Measurements from ENCODE around the gene CYB5A. TPM values are rescaled to one million over a fixed set of nuclear protein-coding genes. Genes with fewer than 3 reads are reported as not detected.

The CYB5A gene
- total and polyA plus RNA-seq, 8 donors, result 238 to 508 (median 259) TPM

- no peak for TF ChIP-seq CTCF (IDR thresholded peaks at IDR 0.05)
- H3K9me3 ChIP-seq, result no peaks in the 10 kb centered on the region
- H3K27me3 ChIP-seq, result no peaks in the 10 kb centered on the region
- no peak for DNase-seq
- no peak overlapping the region for H3K4me3 ChIP-seq
- no peak overlapping the region for H3K27ac ChIP-seq
- H3K4me1 ChIP-seq, result no peaks in the 10 kb centered on the region
- ATAC-seq, result no peak
- H3K36me3 ChIP-seq, result no peaks in the 10 kb centered on the region
- intact Hi-C loops (cut with DNase I), result no loop called here
Measured at GRCh38 chr18:74213429-74213828, 78.3 kb downstream of the CYB5A start.

GRCh38 chr18:74204526-74205152, 87.1 kb downstream of the CYB5A start:
- DNase-seq (no peak), ATAC-seq (no peak)
- Histone ChIP-seq H3K27ac (no peak overlapping the region), H3K27me3 (no peaks in the 10 kb centered on the region), H3K9me3 (no peaks in the 10 kb centered on the region), H3K36me3 (no peaks in the 10 kb centered on the region), H3K4me3 (no peak overlapping the region), H3K4me1 (peaks cover 0 to 7% of the 10 kb centered on the region in 2 donors)
- intact Hi-C loops (cut with DNase I), result no loop called here
- TF ChIP-seq CTCF (IDR thresholded peaks at IDR 0.05), result no peak

- TF ChIP-seq CTCF (IDR thresholded peaks at IDR 0.05), result no peak
- Histone ChIP-seq H3K4me1 (peaks cover 0 to 7% of the 10 kb centered on the region in 2 donors), H3K9me3 (no peaks in the 10 kb centered on the region), H3K27ac (no peak overlapping the region), H3K4me3 (no peak overlapping the region), H3K36me3 (no peaks in the 10 kb centered on the region), H3K27me3 (no peaks in the 10 kb centered on the region)
- DNase-seq (no peak), ATAC-seq (no peak)
- intact Hi-C loops (cut with DNase I), result no loop called here
Measured at GRCh38 chr18:74203811-74204210, 88.0 kb downstream of the CYB5A start.

Other genes starting within 250 kb of the CYB5A start
- 1 to 10 TPM; 1.1 to 2.4 TPM for gene FBXO15, start 144.1 kb downstream of the CYB5A start, total RNA-seq
- 1 to 10 TPM; 1.8 to 5.0 (median 3.6) TPM for gene FBXO15, start 144.1 kb downstream of the CYB5A start, polyA plus RNA-seq (ENCODE audit: insufficient read length in 6 of 6)
- 10 to 100 TPM; 22.1 to 35.1 TPM for gene TIMM21, start 143.4 kb downstream of the CYB5A start, total RNA-seq
- 10 to 100 TPM; 45.1 to 54.3 (median 48.5) TPM for gene TIMM21, start 143.4 kb downstream of the CYB5A start, polyA plus RNA-seq (ENCODE audit: insufficient read length in 6 of 6)
- under 1 TPM; 0.16 to 0.26 TPM for gene C18orf63, start 23.9 kb upstream of the CYB5A start, total RNA-seq
- not detected for gene C18orf63, start 23.9 kb upstream of the CYB5A start, polyA plus RNA-seq (ENCODE audit: insufficient read length in 6 of 6)
- gene DIPK1C, start 165.3 kb upstream of the CYB5A start, total RNA-seq, result not detected
- gene DIPK1C, start 165.3 kb upstream of the CYB5A start, polyA plus RNA-seq (ENCODE audit: insufficient read length in 6 of 6), result under 1 TPM in 5 of 6 donors, not detected in 1; 0.09 to 0.31 (median 0.21) TPM
- 100 to 1,000 TPM; 242 to 301 TPM for gene CNDP2, start 204.4 kb upstream of the CYB5A start, total RNA-seq
- gene CNDP2, start 204.4 kb upstream of the CYB5A start, polyA plus RNA-seq (ENCODE audit: insufficient read length in 6 of 6), result 100 to 1,000 TPM; 108 to 136 (median 117) TPM
- gene CNDP1, start 242.5 kb upstream of the CYB5A start, total RNA-seq, result not detected
- under 1 TPM; 0.20 to 0.56 (median 0.37) TPM for gene CNDP1, start 242.5 kb upstream of the CYB5A start, polyA plus RNA-seq (ENCODE audit: insufficient read length in 6 of 6)

All from left lung (tissue), 10 donors.